ENCODE results near the gene HAVCR1. TPM values are rescaled to one million over a fixed set of nuclear protein-coding genes. Genes with fewer than 3 reads are reported as not detected.
"Not testable (repeated sequence)": the region's sequence is repeated elsewhere in the genome, so short reads cannot be mapped to it uniquely, and the experiment has no call there.

Gene HAVCR1
- total RNA-seq, 6 experiments from 2014 or later, result 0.25 to 0.78 (median 0.42) TPM; not detected in 3

- WGBS (ENCODE audit: insufficient coverage, low coverage, low lambda C conversion rate, missing lambda C conversion rate), result 84% methylated on average over 10 of the region's 11 CpGs
- no peak overlapping the region for H3K27ac ChIP-seq
- H3K27me3 ChIP-seq, result no peaks in the 10 kb centered on the region
- no peak for TF ChIP-seq POLR2A (IDR thresholded peaks at IDR 0.05)
- TF ChIP-seq, protein P1, sequence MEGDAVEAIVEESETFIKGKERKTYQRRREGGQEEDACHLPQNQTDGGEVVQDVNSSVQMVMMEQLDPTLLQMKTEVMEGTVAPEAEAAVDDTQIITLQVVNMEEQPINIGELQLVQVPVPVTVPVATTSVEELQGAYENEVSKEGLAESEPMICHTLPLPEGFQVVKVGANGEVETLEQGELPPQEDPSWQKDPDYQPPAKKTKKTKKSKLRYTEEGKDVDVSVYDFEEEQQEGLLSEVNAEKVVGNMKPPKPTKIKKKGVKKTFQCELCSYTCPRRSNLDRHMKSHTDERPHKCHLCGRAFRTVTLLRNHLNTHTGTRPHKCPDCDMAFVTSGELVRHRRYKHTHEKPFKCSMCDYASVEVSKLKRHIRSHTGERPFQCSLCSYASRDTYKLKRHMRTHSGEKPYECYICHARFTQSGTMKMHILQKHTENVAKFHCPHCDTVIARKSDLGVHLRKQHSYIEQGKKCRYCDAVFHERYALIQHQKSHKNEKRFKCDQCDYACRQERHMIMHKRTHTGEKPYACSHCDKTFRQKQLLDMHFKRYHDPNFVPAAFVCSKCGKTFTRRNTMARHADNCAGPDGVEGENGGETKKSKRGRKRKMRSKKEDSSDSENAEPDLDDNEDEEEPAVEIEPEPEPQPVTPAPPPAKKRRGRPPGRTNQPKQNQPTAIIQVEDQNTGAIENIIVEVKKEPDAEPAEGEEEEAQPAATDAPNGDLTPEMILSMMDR (IDR thresholded peaks at IDR 0.05), result no peak
- ATAC-seq (peak in 3 of 4 donors; percentile 37 to 61 (median 40)), DNase-seq (no peak)
- no peak overlapping the region for H3K4me3 ChIP-seq
- no peaks in the 10 kb centered on the region for H3K9me3 ChIP-seq
- peaks cover 0 to 26% (median 5%) of the 10 kb centered on the region in 4 donors for H3K4me1 ChIP-seq
- H3K36me3 ChIP-seq, result no peaks in the 10 kb centered on the region
- intact Hi-C loops (cut with DNase I), result no loop called here
These were observed 1.2 kb downstream of the HAVCR1 start for GRCh38 chr5:157057459-157058370.

- 73% methylated on average over 6 of the region's 6 CpGs for WGBS (ENCODE audit: insufficient coverage, low coverage, low lambda C conversion rate, missing lambda C conversion rate)
- H3K4me3 ChIP-seq; H3K9me3 ChIP-seq; intact Hi-C loops (cut with DNase I); H3K27me3 ChIP-seq; DNase-seq; H3K27ac ChIP-seq; ATAC-seq; H3K36me3 ChIP-seq: not testable (repeated sequence)
- peaks cover 0 to 26% (median 5%) of the 10 kb centered on the region in 4 donors for H3K4me1 ChIP-seq
These were observed 2.1 kb downstream of the HAVCR1 start for GRCh38 chr5:157056848-157057247.

DNA sequence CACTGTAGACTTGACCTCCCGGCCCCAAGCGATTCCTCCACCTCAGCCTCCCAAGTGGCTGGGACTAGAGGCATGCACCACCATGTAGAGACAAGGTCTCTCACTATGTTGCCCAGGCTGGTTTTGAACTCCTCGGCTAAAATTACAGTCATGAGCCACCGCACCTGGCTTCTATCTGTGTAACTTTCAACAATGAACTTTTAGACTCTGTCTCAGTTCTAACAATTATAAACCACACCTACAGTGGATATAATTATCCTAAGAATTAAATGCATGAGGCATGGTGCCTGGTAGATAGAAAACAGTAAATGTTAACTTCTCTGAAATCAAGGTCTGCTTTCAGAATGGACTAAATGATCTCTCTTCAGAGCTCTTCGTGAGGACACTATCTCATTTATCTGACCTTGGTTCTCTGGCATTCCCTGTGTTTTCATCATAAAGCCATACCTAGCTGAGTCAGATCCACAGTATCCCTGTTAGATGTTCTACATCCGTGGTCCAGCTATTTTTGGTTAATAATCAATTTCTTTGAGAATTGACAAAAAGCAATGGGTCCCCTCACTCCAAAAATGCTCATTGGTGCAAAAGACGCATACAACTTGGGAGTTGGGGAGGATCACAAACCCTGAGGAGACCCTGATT lies 7.2 kb downstream of the HAVCR1 start:
- 65% methylated on average over 7 of the region's 7 CpGs for WGBS (ENCODE audit: insufficient coverage, low coverage, low lambda C conversion rate, missing lambda C conversion rate)
- Histone ChIP-seq H3K27me3 (no peaks in the 10 kb centered on the region), H3K27ac (no peak overlapping the region), H3K9me3 (no peaks in the 10 kb centered on the region), H3K4me1 (no peaks in the 10 kb centered on the region), H3K36me3 (no peaks in the 10 kb centered on the region), H3K4me3 (no peak overlapping the region)
- no peak for DNase-seq
- no peak for TF ChIP-seq POLR2A (IDR thresholded peaks at IDR 0.05)
- TF ChIP-seq, protein P1 (IDR thresholded peaks at IDR 0.05), result no peak
- ATAC-seq, result no peak
- intact Hi-C loops (cut with DNase I), result no loop called here

- Histone ChIP-seq H3K4me3 (no peak overlapping the region), H3K36me3 (no peaks in the 10 kb centered on the region), H3K4me1 (no peaks in the 10 kb centered on the region), H3K9me3 (no peaks in the 10 kb centered on the region), H3K27me3 (no peaks in the 10 kb centered on the region), H3K27ac (no peak overlapping the region)
- WGBS (ENCODE audit: insufficient coverage, low coverage, low lambda C conversion rate, missing lambda C conversion rate), result 60% methylated on average over 5 of the region's 5 CpGs
- intact Hi-C loops (cut with DNase I), result no loop called here
- ATAC-seq (no peak), DNase-seq (no peak)
- no peak for TF ChIP-seq POLR2A (IDR thresholded peaks at IDR 0.05)
- TF ChIP-seq, protein P1 (IDR thresholded peaks at IDR 0.05), result no peak
These were observed 8.9 kb downstream of the HAVCR1 start for GRCh38 chr5:157050050-157050449.

DNA sequence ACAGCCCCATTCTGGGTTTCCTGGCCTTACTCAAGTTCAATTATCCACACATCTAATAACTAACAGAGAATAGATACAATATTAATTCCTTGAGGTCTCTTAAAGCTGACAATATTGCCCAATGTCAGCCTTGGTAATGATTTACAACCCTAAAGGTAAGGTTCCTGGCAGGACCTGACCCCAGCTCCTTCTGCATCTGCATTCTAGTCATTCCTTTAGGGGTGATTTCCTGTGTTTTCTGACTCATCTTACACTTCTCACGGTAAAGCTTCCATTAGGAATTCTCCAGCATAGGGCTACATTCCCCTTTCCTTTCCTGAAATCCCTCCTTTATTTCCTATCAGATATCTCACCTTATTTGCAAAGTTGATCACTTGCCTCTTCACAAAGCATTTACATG lies 9.3 kb downstream of the HAVCR1 start:
- Histone ChIP-seq H3K4me1 (no peaks in the 10 kb centered on the region), H3K27ac (no peak overlapping the region), H3K9me3 (no peaks in the 10 kb centered on the region), H3K4me3 (no peak overlapping the region), H3K27me3 (no peaks in the 10 kb centered on the region), H3K36me3 (no peaks in the 10 kb centered on the region)
- TF ChIP-seq, protein P1 (IDR thresholded peaks at IDR 0.05), result no peak
- TF ChIP-seq POLR2A (IDR thresholded peaks at IDR 0.05), result no peak
- 40% methylated on average over 1 of the region's 1 CpG for WGBS (ENCODE audit: insufficient coverage, low coverage, low lambda C conversion rate, missing lambda C conversion rate)
- DNase-seq (no peak), ATAC-seq (peak in 1 of 4 donors; percentile 30)
- intact Hi-C loops (cut with DNase I), result no loop called here
